IMR-90 (cell line): ENCODE results near the gene AUTS2. TPM values are rescaled to one million over a fixed set of nuclear protein-coding genes. Genes with fewer than 3 reads are reported as not detected.

ENCODE experiments used
- ATAC-seq: fragments of 200-7000 bp; cut with Tn5 transposase; 2 replicates; pipeline ENCODE4 v1.9.1; 2020; ENCODE audit warnings: low read depth, mild to moderate bottlenecking, moderate library complexity
- BruUV-seq: library from RNA; stranded (reverse); fragments of 400-500 nt; replicated peaks from 2 replicates; lab custom pipeline; 2021; lab: Mats Ljungman, UMichigan
- CTCF ChIA-PET: fragments of 300-600 bp; formaldehyde crosslinking; extraction: SDS; loops from one replicate; lab custom pipeline; 2021; ENCODE audit warnings: antibody characterized with exemption; lab: Yijun Ruan, JAX
- POLR2A ChIA-PET: fragments of 300-600 bp; sonication (Branson Sonifier 250); formaldehyde crosslinking; loops from one replicate; lab custom pipeline; 2022; ENCODE audit warnings: antibody characterized with exemption; ENCODE audit not compliant: unreplicated experiment; lab: Charles Lee
- DNase-seq: peaks from one replicate; pipeline ENCODE4 v3.0.0; 2013
- H2AFZ ChIP-seq: replicated peaks from 2 replicates; pipeline ENCODE3; 2013; ENCODE audit warnings: low read length, mild to moderate bottlenecking; ENCODE audit not compliant: poor library complexity
- H2AK5ac ChIP-seq: 2 replicates; pipeline ENCODE4 v1.6.1; 2013; ENCODE audit warnings: low read depth, low read length, inconsistent platforms
- H2AK9ac ChIP-seq: replicated peaks from 2 replicates; pipeline ENCODE3; 2013; ENCODE audit warnings: mild to moderate bottlenecking, low read depth, low read length, moderate library complexity; ENCODE audit not compliant: poor library complexity
- H2BK120ac ChIP-seq: 2 replicates; pipeline ENCODE4 v1.6.1; 2013; ENCODE audit warnings: low read depth, low read length, inconsistent platforms
- H2BK15ac ChIP-seq: 3 replicates; pipeline ENCODE4 v1.6.1; 2013; ENCODE audit warnings: low read depth, low read length, inconsistent platforms
- H2BK20ac ChIP-seq: 2 replicates; pipeline ENCODE4 v1.6.1; 2013; ENCODE audit warnings: low read depth, mild to moderate bottlenecking, inconsistent platforms, low read length, moderate library complexity
- H2BK5ac ChIP-seq: 2 replicates; pipeline ENCODE4 v1.6.1; 2013; ENCODE audit warnings: mild to moderate bottlenecking, low read depth, low read length, inconsistent platforms; ENCODE audit not compliant: poor library complexity, severe bottlenecking
- H3K14ac ChIP-seq: replicated peaks from 2 replicates; pipeline ENCODE4 v1.6.1; 2013; ENCODE audit warnings: low read depth, low read length, inconsistent platforms
- H3K18ac ChIP-seq: 2 replicates; pipeline ENCODE4 v1.6.1; 2013; ENCODE audit warnings: low read depth, low read length, control low read depth
- H3K23ac ChIP-seq: 2 replicates; pipeline ENCODE4 v1.6.1; 2013; ENCODE audit warnings: low read depth, low read length, inconsistent platforms
- H3K27ac ChIP-seq: 2 replicates; pipeline ENCODE4 v1.5.1; 2013; ENCODE audit warnings: mild to moderate bottlenecking, control low read depth, low read length; ENCODE audit not compliant: insufficient read depth
- H3K27me3 ChIP-seq: 2 replicates; pipeline ENCODE4 v1.6.1; 2013; ENCODE audit warnings: low read length; ENCODE audit not compliant: control insufficient read depth, insufficient read depth
- H3K36me3 ChIP-seq: 2 replicates; pipeline ENCODE4 v1.6.1; 2013; ENCODE audit warnings: low read length, mixed read lengths; ENCODE audit not compliant: control insufficient read depth, insufficient read depth
- H3K4ac ChIP-seq: 2 replicates; pipeline ENCODE4 v1.6.1; 2013; ENCODE audit warnings: low read depth, low read length, inconsistent platforms
- H3K4me1 ChIP-seq: 2 replicates; pipeline ENCODE4 v1.6.1; 2013; ENCODE audit warnings: low read length, mixed read lengths; ENCODE audit not compliant: control insufficient read depth, insufficient read depth
- H3K4me2 ChIP-seq: 2 replicates; pipeline ENCODE4 v1.6.1; 2013; ENCODE audit warnings: low read depth, mild to moderate bottlenecking, control low read depth, low read length, moderate library complexity
- H3K4me3 ChIP-seq: 2 replicates; pipeline ENCODE4 v1.5.1; 2013; ENCODE audit warnings: low read depth, mild to moderate bottlenecking, control low read depth, low read length, moderate library complexity; ENCODE audit not compliant: insufficient read depth
- H3K56ac ChIP-seq: 2 replicates; pipeline ENCODE4 v1.6.1; 2013; ENCODE audit warnings: low read length, inconsistent platforms; ENCODE audit not compliant: insufficient read depth; ENCODE audit errors: extremely low read depth
- H3K79me1 ChIP-seq, 2 experiments: 2 replicates each; pipeline ENCODE4 v1.6.1; 2013; ENCODE audit warnings: low read length in 2 of 2, inconsistent platforms in 1 of 2, low read depth in 1 of 2
- H3K9ac ChIP-seq: 2 replicates; pipeline ENCODE4 v1.6.1; 2013; ENCODE audit warnings: low read depth, low read length, control low read depth
- H3K9me1 ChIP-seq: 2 replicates; pipeline ENCODE4 v1.6.1; 2013; ENCODE audit warnings: low read length, inconsistent platforms; ENCODE audit not compliant: insufficient read depth
- H3K9me3 ChIP-seq: 2 replicates; pipeline ENCODE4 v1.6.1; 2013; ENCODE audit warnings: low read length; ENCODE audit not compliant: control insufficient read depth, insufficient read depth
- H4K20me1 ChIP-seq: 2 replicates; pipeline ENCODE4 v1.6.1; 2013; ENCODE audit warnings: low read length, inconsistent platforms; ENCODE audit not compliant: insufficient read depth
- H4K5ac ChIP-seq: 2 replicates; pipeline ENCODE4 v1.6.1; 2013; ENCODE audit warnings: mild to moderate bottlenecking, low read depth, low read length, control low read depth
- H4K8ac ChIP-seq, 2 experiments: 2 replicates each; pipeline ENCODE4 v1.6.1; 2013; ENCODE audit warnings: low read depth in 2 of 2, low read length in 2 of 2, control low read depth in 1 of 2, inconsistent platforms in 1 of 2
- H4K91ac ChIP-seq: 2 replicates; pipeline ENCODE4 v1.6.1; 2013; ENCODE audit warnings: low read depth, low read length, inconsistent platforms; ENCODE audit not compliant: insufficient read depth
- BHLHE40 ChIP-seq: fragments of 150-350 bp; IDR thresholded peaks from 2 replicates; pipeline ENCODE4 v1.6.1; 2016; ENCODE audit warnings: mild to moderate bottlenecking, low read depth, low read length
- CEBPB ChIP-seq: IDR thresholded peaks from 2 replicates; pipeline ENCODE4 v1.6.1; 2012; ENCODE audit warnings: low read depth, low read length, improper control_type of control experiment
- CHD1 ChIP-seq: IDR thresholded peaks from 2 replicates; pipeline ENCODE4 v1.6.1; 2012; ENCODE audit warnings: low read depth, low read length, improper control_type of control experiment
- CTCF ChIP-seq: conservative IDR thresholded peaks from 2 replicates; pipeline ENCODE4 v1.5.1; 2012; ENCODE audit warnings: mild to moderate bottlenecking, low read depth, low read length, improper control_type of control experiment
- ELK1 ChIP-seq: fragments of 150-350 bp; IDR thresholded peaks from 2 replicates; pipeline ENCODE4 v1.6.1; 2016; ENCODE audit warnings: low read depth, mild to moderate bottlenecking, low read length, moderate library complexity, borderline replicate concordance
- FOS ChIP-seq: fragments of 150-350 bp; IDR thresholded peaks from 2 replicates; pipeline ENCODE4 v1.6.1; 2016; ENCODE audit warnings: low read depth, low read length
- MAFK ChIP-seq: IDR thresholded peaks from 2 replicates; pipeline ENCODE4 v1.6.1; 2012; ENCODE audit warnings: low read depth, low read length, improper control_type of control experiment
- MXI1 ChIP-seq: IDR thresholded peaks from 2 replicates; pipeline ENCODE4 v1.6.1; 2012; ENCODE audit warnings: low read depth, mild to moderate bottlenecking, low read length, moderate library complexity, borderline replicate concordance
- NFE2L2 ChIP-seq: fragments of 150-350 bp; IDR thresholded peaks from 2 replicates; pipeline ENCODE4 v1.6.1; 2016; ENCODE audit warnings: low read depth, mild to moderate bottlenecking, low read length
- POLR2A ChIP-seq: IDR thresholded peaks from 2 replicates; pipeline ENCODE4 v1.6.1; 2012; ENCODE audit warnings: mild to moderate bottlenecking, low read depth, low read length
- RCOR1 ChIP-seq: IDR thresholded peaks from 2 replicates; pipeline ENCODE4 v1.6.1; 2012; ENCODE audit warnings: mild to moderate bottlenecking, low read length, improper control_type of control experiment; ENCODE audit not compliant: insufficient replicate concordance
- RFX5 ChIP-seq: IDR thresholded peaks from 2 replicates; pipeline ENCODE4 v1.8.0; 2012; ENCODE audit warnings: low read depth, mild to moderate bottlenecking, low read length, moderate library complexity
- SMC3 ChIP-seq: fragments of 150-350 bp; IDR thresholded peaks from 2 replicates; pipeline ENCODE4 v1.6.1; 2016; ENCODE audit warnings: low read depth, mild to moderate bottlenecking, antibody characterized with exemption, low read length, moderate library complexity
- USF2 ChIP-seq: fragments of 150-350 bp; IDR thresholded peaks from 2 replicates; pipeline ENCODE4 v1.6.1; 2017; ENCODE audit warnings: mild to moderate bottlenecking, antibody characterized with exemption, low read length, low read depth
- WGBS, 2 experiments: methylation state at CpG; one replicate each; pipeline versions ENCODE4 v1.1.5 to v1.1.7; 2013; ENCODE audit warnings: missing lambda C conversion rate in 2 of 2; ENCODE audit not compliant: insufficient read length in 1 of 2; ENCODE audit errors: extremely low coverage in 2 of 2; 5-methylcytosine and 5-hydroxymethylcytosine counted together
- dilution Hi-C: fragments of 300-500 bp; cut with HindIII; formaldehyde crosslinking; loops from one replicate; pipeline ENCODE4 v1.14.3; 2018; ENCODE audit warnings: low sequenced_read_pairs; ENCODE audit not compliant: unreplicated experiment
- in situ Hi-C: fragments of 300-500 bp; cut with MboI; formaldehyde crosslinking; loops from 3 replicates; pipeline ENCODE4 v1.14.3; 2019; ENCODE audit warnings: low sequenced_read_pairs, inconsistent platforms, mixed read lengths
- intact Hi-C: fragments of 100-400 bp; cut with micrococcal nuclease; formaldehyde crosslinking; loops from 2 replicates; pipeline ENCODE4 v1.10.0; 2022
- polyA plus RNA-seq, 3 experiments: library from polyadenylated mRNA; depleted of rRNA; stranded (reverse); fragments of >200 nt; gene quantifications; 2 replicates each; pipeline ENCODE4 v1.2.3, GENCODE V29; 2012; ENCODE audit warnings: low replicate concordance in 1 of 3
- total RNA-seq: library from RNA; depleted of rRNA; stranded (reverse); fragments of >200 nt; gene quantifications from 2 replicates; pipeline ENCODE4 v1.2.3, GENCODE V29; 2012

AUTS2 gene
- total and polyA plus RNA-seq, 2 of the 4 experiments (the other 2 are of a cell fraction), result 0.90 to 3.0 TPM

- WGBS, 2 experiments, result no CpG with 5 or more reads among the region's 8 CpGs
- intact Hi-C loops, result no loop called here
- Histone ChIP-seq H3K56ac (no peak overlapping the region), H3K36me3 (no peaks in the 10 kb centered on the region), H3K18ac (no peak overlapping the region), H3K79me1 (peaks cover 4 to 9% of the 10 kb centered on the region in 2 experiments; a peak in 3 of 4 replicates), H2BK15ac (no peak overlapping the region), H2AK5ac (no peak overlapping the region), H3K4me1 (no peaks in the 10 kb centered on the region), H3K27me3 (no peaks in the 10 kb centered on the region), H4K91ac (no peak overlapping the region), H3K4ac (no peak overlapping the region), H4K20me1 (no peaks in the 10 kb centered on the region), H4K8ac (no peak overlapping the region), H3K4me3 (no peak overlapping the region), H3K4me2 (no peak overlapping the region), H3K9me1 (no peaks in the 10 kb centered on the region; the same call in 1 of the 2 replicates), H2AK9ac (no peak overlapping the region), H3K23ac (no peak overlapping the region), H2BK20ac (no peak overlapping the region), H2AFZ (no peak overlapping the region), H3K9ac (no peak overlapping the region), H2BK120ac (no peak overlapping the region), H3K14ac (no peak overlapping the region), H3K9me3 (no peaks in the 10 kb centered on the region), H3K27ac (no peak overlapping the region), H2BK5ac (no peak overlapping the region), H4K5ac (no peak overlapping the region)
- dilution Hi-C loops, result no loop called here
- in situ Hi-C loops, result no loop called here
- BruUV-seq, result no TSS peak
- ATAC-seq, result no peak
- TF ChIP-seq CEBPB (no peak), MAFK (no peak), NFE2L2 (no peak), USF2 (no peak), BHLHE40 (no peak), SMC3 (no peak), CHD1 (no peak), RCOR1 (no peak), FOS (no peak), CTCF (no peak), ELK1 (no peak), POLR2A (no peak), RFX5 (no peak), MXI1 (no peak)
- CTCF ChIA-PET, result no interaction called here
- POLR2A ChIA-PET, result no interaction called here
- no peak for DNase-seq
Observed at GRCh38 chr7:70756789-70757188, 1158.5 kb downstream of the AUTS2 start.
